ENCODE results near the gene MAN1C1. TPM values are rescaled to one million over a fixed set of nuclear protein-coding genes. Genes with fewer than 3 reads are reported as not detected.

MAN1C1 gene
- total and polyA plus RNA-seq, 2 donors (not counting 1 experiment from before 2014, with no cell fraction given): 0.31 to 0.89 TPM

- WGBS (ENCODE audit: insufficient coverage): 100% methylated on average over 5 of the region's 5 CpGs
- no peak overlapping the region for H3K27ac Mint-ChIP-seq
Measured at GRCh38 chr1:25833158-25833557, 216.6 kb downstream of the MAN1C1 start.

More at GRCh38 chr1:25833158-25833557, 216.6 kb downstream of the MAN1C1 start:
- no peaks in the 10 kb centered on the region for H3K9me3 ChIP-seq (ENCODE audit: control extremely low read depth in 1 of 3, control insufficient read depth in 2 of 3, insufficient read depth in 1 of 3, low read length in 2 of 3)
- peaks cover 17 to 63% of the 10 kb centered on the region in 2 experiments for H3K36me3 ChIP-seq (replicated peaks in 1 of 2; ENCODE audit: control extremely low read depth in 1 of 2, control insufficient read depth in 1 of 2, extremely low read depth in 1 of 2, insufficient read depth in 2 of 2, low read length in 1 of 2)
- POLR2A ChIA-PET: no interaction called here
- intact Hi-C loops (cut with micrococcal nuclease): no loop called here
- no peak overlapping the region for H3K9ac ChIP-seq (ENCODE audit: low read length)
- H3K4me3 ChIP-seq (ENCODE audit: control extremely low read depth in 1 of 5, extremely low read depth in 1 of 5, insufficient read depth in 1 of 5, low read depth in 2 of 5, low read length in 4 of 5): no peak overlapping the region
- H3K4me3 Mint-ChIP-seq: no peak overlapping the region
- no peak overlapping the region for H2AFZ ChIP-seq (ENCODE audit: insufficient read depth, low read depth, low read length, poor library complexity, severe bottlenecking)
- no peak overlapping the region for H3K4me2 ChIP-seq (replicated peaks; ENCODE audit: low read depth, low read length, poor library complexity, severe bottlenecking)
- no peaks in the 10 kb centered on the region for H3K79me2 ChIP-seq (ENCODE audit: control insufficient read depth, insufficient read depth, low read length)
- H3K27me3 ChIP-seq (replicated peaks in 1 of 4; ENCODE audit: control extremely low read depth in 1 of 4, control insufficient read depth in 3 of 4, insufficient read depth in 4 of 4, low read length in 3 of 4): no peaks in the 10 kb centered on the region
- H3K27ac ChIP-seq (ENCODE audit: low read length in 2 of 2): no peak overlapping the region
- no peaks in the 10 kb centered on the region for H4K20me1 ChIP-seq (ENCODE audit: control insufficient read depth, insufficient read depth, low read length, poor library complexity, severe bottlenecking)
- no peaks in the 10 kb centered on the region for H3K9me3 Mint-ChIP-seq (ENCODE audit: insufficient read depth)
- H3K4me1 Mint-ChIP-seq: no peaks in the 10 kb centered on the region
- H3K4me1 ChIP-seq (ENCODE audit: control insufficient read depth in 2 of 2, insufficient read depth in 2 of 2, low read length in 2 of 2): no peaks in the 10 kb centered on the region
- ATAC-seq (ENCODE audit: low read depth): no peak
- CTCF ChIA-PET: interaction anchor here (1.5 kb wide), 1 partner anchor 166 kb away, joined by 3 read pairs; no protein-coding TSS in a partner anchor
- H3K27me3 Mint-ChIP-seq: no peaks in the 10 kb centered on the region
- TF ChIP-seq EZH2 (IDR thresholded peaks at IDR 0.05; ENCODE audit: borderline replicate concordance, insufficient read depth, low read depth, low read length, poor library complexity, severe bottlenecking) (no peak), CTCF (IDR thresholded peaks at IDR 0.05) (no peak)
- no peak for DNase-seq

Other genes with a start within 250 kb of the MAN1C1 start
- not detected in 2 replicates for gene RHCE, start 196.0 kb upstream of the MAN1C1 start, total RNA-seq
- 0.06 and 0.28 TPM in 2 replicates for gene RHCE, start 196.0 kb upstream of the MAN1C1 start, polyA plus RNA-seq
- gene MACO1, start 185.9 kb upstream of the MAN1C1 start, total RNA-seq: 20.7 and 21.2 TPM in 2 replicates
- gene MACO1, start 185.9 kb upstream of the MAN1C1 start, polyA plus RNA-seq: 4.9 and 7.5 TPM in 2 replicates
- 22.4 and 24.3 TPM in 2 replicates for gene LDLRAP1, start 73.2 kb upstream of the MAN1C1 start, total RNA-seq
- gene LDLRAP1, start 73.2 kb upstream of the MAN1C1 start, polyA plus RNA-seq: 16.3 and 22.7 TPM in 2 replicates
- gene SELENON, start 183.4 kb downstream of the MAN1C1 start, total RNA-seq: 16.5 and 16.7 TPM in 2 replicates
- gene SELENON, start 183.4 kb downstream of the MAN1C1 start, polyA plus RNA-seq: 8.5 and 10.9 TPM in 2 replicates
- 40.9 and 41.5 TPM in 2 replicates for gene MTFR1L, start 203.2 kb downstream of the MAN1C1 start, total RNA-seq
- gene MTFR1L, start 203.2 kb downstream of the MAN1C1 start, polyA plus RNA-seq: 39.5 and 44.6 TPM in 2 replicates
- gene AUNIP, start 242.7 kb downstream of the MAN1C1 start, total RNA-seq: 0.27 TPM in 1 of 2 replicates, not detected in the other
- not detected in 2 replicates for gene AUNIP, start 242.7 kb downstream of the MAN1C1 start, polyA plus RNA-seq